ENCODE data around the gene CFHR2. TPM values are rescaled to one million over a fixed set of nuclear protein-coding genes. Genes with fewer than 3 reads are reported as not detected.
"Not testable (repeated sequence)": the region's sequence is repeated elsewhere in the genome, so short reads cannot be mapped to it uniquely, and the experiment has no call there.

The CFHR2 gene
- total RNA-seq, 2 experiments from 2014 or later: not detected

GRCh38 chr1:196955926-196956325 is 12.4 kb downstream of the CFHR2 start:
- Mint-ChIP-seq H3K27me3 (ENCODE audit: low read depth) (no peaks in the 10 kb centered on the region), H3K4me1 (ENCODE audit: low read depth) (no peaks in the 10 kb centered on the region), H3K27ac (no peak overlapping the region), H3K9me3 (ENCODE audit: insufficient read depth) (no peaks in the 10 kb centered on the region), H3K4me3 (no peak overlapping the region), H3K36me3 (ENCODE audit: low read depth) (no peaks in the 10 kb centered on the region)
- ChIA-PET CTCF (no interaction called here), POLR2A (no interaction called here)
- DNase-seq (no peak), ATAC-seq (no peak)

GRCh38 chr1:196960854-196961253 is 17.3 kb downstream of the CFHR2 start:
- ChIA-PET CTCF (no interaction called here), POLR2A (no interaction called here)
- H3K4me3 Mint-ChIP-seq: no peak overlapping the region
- ATAC-seq (no peak), DNase-seq (no peak)
- H3K4me1 Mint-ChIP-seq (ENCODE audit: low read depth): no peaks in the 10 kb centered on the region
- no peak overlapping the region for H3K27ac Mint-ChIP-seq
- H3K27me3 Mint-ChIP-seq (ENCODE audit: low read depth): no peaks in the 10 kb centered on the region
- no peaks in the 10 kb centered on the region for H3K36me3 Mint-ChIP-seq (ENCODE audit: low read depth)
- H3K9me3 Mint-ChIP-seq (ENCODE audit: insufficient read depth): no peaks in the 10 kb centered on the region

GRCh38 chr1:196970182-196970581 is 26.6 kb downstream of the CFHR2 start:
- no peaks in the 10 kb centered on the region for H3K36me3 Mint-ChIP-seq (ENCODE audit: low read depth)
- ATAC-seq: no peak

GRCh38 chr1:196976278-196976677 is 32.7 kb downstream of the CFHR2 start:
- ATAC-seq: no peak

More at GRCh38 chr1:196970182-196970581, 26.6 kb downstream of the CFHR2 start:
- ChIA-PET POLR2A (no interaction called here), CTCF (no interaction called here)
- DNase-seq: no peak
- H3K4me1 Mint-ChIP-seq (ENCODE audit: low read depth): no peaks in the 10 kb centered on the region
- no peak overlapping the region for H3K27ac Mint-ChIP-seq
- H3K9me3 Mint-ChIP-seq (ENCODE audit: insufficient read depth): no peaks in the 10 kb centered on the region
- no peak overlapping the region for H3K4me3 Mint-ChIP-seq
- no peaks in the 10 kb centered on the region for H3K27me3 Mint-ChIP-seq (ENCODE audit: low read depth)

DNA sequence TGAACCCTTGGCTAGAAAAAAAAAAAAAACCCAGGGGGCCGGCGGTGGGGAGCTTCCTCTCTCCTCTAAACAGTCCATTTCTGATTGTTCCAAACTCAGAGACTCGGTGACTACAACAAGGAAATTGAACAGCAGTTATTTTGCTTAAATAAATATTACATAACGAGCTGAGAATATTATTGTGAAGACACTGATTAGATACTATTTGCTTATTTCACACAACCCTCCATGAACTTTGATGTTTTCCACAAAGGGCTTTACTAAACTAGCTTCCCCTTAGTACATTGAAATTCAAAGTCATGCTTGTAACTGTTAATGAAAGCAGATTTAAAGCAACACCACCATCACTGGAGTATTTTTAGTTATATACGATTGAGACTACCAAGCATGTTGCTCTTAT is 33.7 kb downstream of the CFHR2 start, which contains the start of gene CFHR5:
TSS of gene CFHR5 (plus strand) at position 279 of the 400 bp plus-strand sequence. CDS start at position 388, 109 bp downstream.
- H3K9me3 Mint-ChIP-seq (ENCODE audit: insufficient read depth): no peaks in the 10 kb centered on the region
- H3K4me1 Mint-ChIP-seq (ENCODE audit: low read depth): no peaks in the 10 kb centered on the region
- H3K36me3 Mint-ChIP-seq (ENCODE audit: low read depth): no peaks in the 10 kb centered on the region
- ChIA-PET CTCF (no interaction called here), POLR2A (no interaction called here)
- no peak within 1 kb of the TSS for H3K4me3 Mint-ChIP-seq
- no peak within 1 kb of the TSS for H3K27ac Mint-ChIP-seq
- no peaks in the 10 kb centered on the region for H3K27me3 Mint-ChIP-seq (ENCODE audit: low read depth)
- no peak for ATAC-seq
- no peak for DNase-seq

More at GRCh38 chr1:196976278-196976677, 32.7 kb downstream of the CFHR2 start:
- no peak overlapping the region for H3K27ac Mint-ChIP-seq
- POLR2A ChIA-PET: no interaction called here
- CTCF ChIA-PET: no interaction called here
- H3K4me1 Mint-ChIP-seq (ENCODE audit: low read depth): no peaks in the 10 kb centered on the region
- H3K4me3 Mint-ChIP-seq: no peak overlapping the region
- no peak for DNase-seq
- no peaks in the 10 kb centered on the region for H3K27me3 Mint-ChIP-seq (ENCODE audit: low read depth)
- no peaks in the 10 kb centered on the region for H3K9me3 Mint-ChIP-seq (ENCODE audit: insufficient read depth)
- H3K36me3 Mint-ChIP-seq (ENCODE audit: low read depth): no peaks in the 10 kb centered on the region

DNA sequence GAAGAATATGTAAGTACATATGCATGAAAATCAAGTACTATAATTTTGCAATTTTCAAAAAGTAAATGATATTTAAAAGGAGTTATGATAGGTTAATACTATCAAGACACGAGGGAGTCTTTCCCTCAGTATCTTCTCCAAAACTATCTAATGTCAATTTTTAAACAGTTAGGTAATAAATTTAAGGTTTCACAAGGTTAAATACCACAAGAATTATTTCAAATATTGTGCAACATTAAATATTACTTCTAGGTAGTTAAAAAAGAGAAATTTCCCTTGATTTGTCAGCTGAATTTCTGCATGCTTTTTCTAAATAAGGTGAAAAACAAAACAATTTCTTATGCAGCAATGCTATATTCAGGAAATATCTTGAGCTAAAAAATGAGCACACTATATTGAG is 37.3 kb downstream of the CFHR2 start:
- Mint-ChIP-seq H3K36me3 (ENCODE audit: low read depth) (no peaks in the 10 kb centered on the region), H3K27me3 (ENCODE audit: low read depth) (no peaks in the 10 kb centered on the region), H3K4me1 (ENCODE audit: low read depth) (no peaks in the 10 kb centered on the region), H3K9me3 (ENCODE audit: insufficient read depth) (no peaks in the 10 kb centered on the region), H3K4me3 (no peak overlapping the region), H3K27ac (no peak overlapping the region)
- ChIA-PET CTCF (no interaction called here), POLR2A (no interaction called here)
- DNase-seq (no peak), ATAC-seq (no peak)

- CTCF ChIA-PET; H3K9me3 Mint-ChIP-seq (ENCODE audit: insufficient read depth); H3K36me3 Mint-ChIP-seq (ENCODE audit: low read depth); H3K4me3 Mint-ChIP-seq; H3K27me3 Mint-ChIP-seq (ENCODE audit: low read depth); H3K27ac Mint-ChIP-seq; ATAC-seq; POLR2A ChIA-PET; DNase-seq; H3K4me1 Mint-ChIP-seq (ENCODE audit: low read depth): not testable (repeated sequence)
Observed at GRCh38 chr1:196982247-196982646, 38.7 kb downstream of the CFHR2 start.

DNA sequence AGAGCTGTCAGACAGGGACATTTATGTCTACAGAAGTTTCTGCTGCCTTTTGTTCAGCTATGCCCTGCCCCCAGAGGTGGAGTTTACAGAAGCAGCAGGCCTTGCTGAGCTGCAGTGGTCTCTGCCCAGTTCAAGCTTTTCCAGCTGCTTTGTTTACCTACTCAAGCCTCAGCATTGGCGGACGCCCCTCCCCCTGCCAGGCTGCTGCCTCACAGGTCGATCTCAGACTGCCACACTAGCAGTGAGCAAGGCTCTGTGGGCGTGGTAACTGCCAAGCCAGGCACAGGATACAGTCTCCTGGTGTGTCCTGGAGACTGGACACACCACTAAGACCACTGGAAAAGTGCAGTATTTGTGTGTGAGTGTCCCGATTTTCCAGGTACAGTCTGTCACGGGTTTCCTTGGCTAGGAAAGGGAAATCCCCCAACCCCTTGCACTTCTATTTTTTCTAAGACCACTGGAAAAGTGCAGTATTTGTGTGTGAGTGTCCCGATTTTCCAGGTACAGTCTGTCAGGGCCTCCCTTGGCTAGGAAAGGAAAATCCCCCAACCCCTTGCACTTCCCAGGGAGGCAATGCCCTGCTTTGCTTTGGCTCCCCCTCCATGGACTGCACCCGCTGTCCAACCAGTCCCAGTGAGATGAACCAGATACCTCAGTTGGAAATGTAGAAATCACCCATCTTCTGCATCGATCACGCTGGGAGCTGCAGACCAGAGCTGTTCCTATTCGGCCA is 48.5 kb downstream of the CFHR2 start:
- not testable (repeated sequence) for H3K27ac Mint-ChIP-seq; H3K9me3 Mint-ChIP-seq (ENCODE audit: insufficient read depth)

GRCh38 chr1:196993916-196994315 is 50.4 kb downstream of the CFHR2 start:
- ChIA-PET CTCF (no interaction called here), POLR2A (interaction anchor here (1.0 kb wide), 1 partner anchor 49 kb away, joined by 3 read pairs; no protein-coding TSS in a partner anchor)
- H3K27ac Mint-ChIP-seq: no peak overlapping the region
- H3K4me3 Mint-ChIP-seq: no peak overlapping the region
- no peaks in the 10 kb centered on the region for H3K27me3 Mint-ChIP-seq (ENCODE audit: low read depth)
- DNase-seq (no peak), ATAC-seq (no peak)
- H3K9me3 Mint-ChIP-seq (ENCODE audit: insufficient read depth): no peaks in the 10 kb centered on the region
- no peaks in the 10 kb centered on the region for H3K36me3 Mint-ChIP-seq (ENCODE audit: low read depth)
- no peaks in the 10 kb centered on the region for H3K4me1 Mint-ChIP-seq (ENCODE audit: low read depth)

More for the DNA sequence above, 48.5 kb downstream of the CFHR2 start:
- POLR2A ChIA-PET; H3K27me3 Mint-ChIP-seq (ENCODE audit: low read depth); H3K4me1 Mint-ChIP-seq (ENCODE audit: low read depth); DNase-seq; ATAC-seq; H3K36me3 Mint-ChIP-seq (ENCODE audit: low read depth); H3K4me3 Mint-ChIP-seq; CTCF ChIA-PET: not testable (repeated sequence)

DNA sequence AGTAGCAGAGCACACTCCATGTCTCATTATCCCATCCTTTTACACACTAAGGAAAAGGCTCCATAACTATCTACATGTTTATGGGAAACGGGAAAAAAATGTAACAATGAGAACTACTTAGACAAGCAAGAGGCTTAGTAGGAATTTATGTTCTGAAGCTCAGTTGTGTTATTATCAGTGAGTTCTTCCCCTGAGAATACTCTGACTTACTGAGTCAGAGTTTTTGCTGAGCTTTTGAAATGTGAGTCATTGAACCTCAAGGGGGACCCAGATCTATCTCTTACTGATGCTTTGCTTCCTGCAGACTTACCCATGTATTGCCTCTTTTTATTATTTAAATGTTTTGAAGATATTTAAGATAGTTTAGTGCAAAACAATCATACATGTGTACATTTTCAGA is 53.9 kb downstream of the CFHR2 start:
- no peaks in the 10 kb centered on the region for H3K4me1 Mint-ChIP-seq (ENCODE audit: low read depth)
- no peak overlapping the region for H3K27ac Mint-ChIP-seq
- ChIA-PET CTCF (no interaction called here), POLR2A (no interaction called here)
- H3K9me3 Mint-ChIP-seq (ENCODE audit: insufficient read depth): no peaks in the 10 kb centered on the region
- no peaks in the 10 kb centered on the region for H3K27me3 Mint-ChIP-seq (ENCODE audit: low read depth)
- no peak overlapping the region for H3K4me3 Mint-ChIP-seq
- DNase-seq (no peak), ATAC-seq (no peak)
- H3K36me3 Mint-ChIP-seq (ENCODE audit: low read depth): no peaks in the 10 kb centered on the region

DNA sequence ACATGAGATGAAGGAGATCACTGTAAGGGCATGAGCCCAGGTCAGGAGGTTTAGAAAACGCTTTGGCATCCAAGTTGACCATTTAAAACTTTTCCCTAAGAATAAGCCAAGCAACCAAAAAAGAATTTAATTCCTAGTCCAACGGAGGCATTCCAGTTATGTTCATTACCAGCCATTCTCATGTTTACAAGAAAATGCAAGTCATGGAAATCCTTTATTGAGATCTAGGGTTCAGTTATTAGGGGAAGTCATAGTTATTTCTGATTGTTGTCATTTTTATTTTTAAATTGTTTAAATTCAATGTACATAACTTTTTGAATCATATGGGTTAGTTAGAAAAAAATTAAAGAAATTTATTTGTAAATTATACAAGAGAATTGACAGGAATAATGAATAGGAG is 58.3 kb downstream of the CFHR2 start:
- Mint-ChIP-seq H3K4me1 (ENCODE audit: low read depth) (no peaks in the 10 kb centered on the region), H3K4me3 (no peak overlapping the region), H3K9me3 (ENCODE audit: insufficient read depth) (no peaks in the 10 kb centered on the region), H3K27ac (no peak overlapping the region), H3K27me3 (ENCODE audit: low read depth) (no peaks in the 10 kb centered on the region), H3K36me3 (ENCODE audit: low read depth) (no peaks in the 10 kb centered on the region)
- ATAC-seq: no peak
- ChIA-PET CTCF (no interaction called here), POLR2A (no interaction called here)
- DNase-seq: no peak

GRCh38 chr1:197003132-197003531 is 59.6 kb downstream of the CFHR2 start:
- Mint-ChIP-seq H3K9me3 (ENCODE audit: insufficient read depth) (no peaks in the 10 kb centered on the region), H3K36me3 (ENCODE audit: low read depth) (no peaks in the 10 kb centered on the region), H3K4me1 (ENCODE audit: low read depth) (no peaks in the 10 kb centered on the region), H3K27me3 (ENCODE audit: low read depth) (no peaks in the 10 kb centered on the region), H3K27ac (no peak overlapping the region), H3K4me3 (no peak overlapping the region)
- POLR2A ChIA-PET: no interaction called here
- DNase-seq (no peak), ATAC-seq (no peak)
- CTCF ChIA-PET: no interaction called here

DNA sequence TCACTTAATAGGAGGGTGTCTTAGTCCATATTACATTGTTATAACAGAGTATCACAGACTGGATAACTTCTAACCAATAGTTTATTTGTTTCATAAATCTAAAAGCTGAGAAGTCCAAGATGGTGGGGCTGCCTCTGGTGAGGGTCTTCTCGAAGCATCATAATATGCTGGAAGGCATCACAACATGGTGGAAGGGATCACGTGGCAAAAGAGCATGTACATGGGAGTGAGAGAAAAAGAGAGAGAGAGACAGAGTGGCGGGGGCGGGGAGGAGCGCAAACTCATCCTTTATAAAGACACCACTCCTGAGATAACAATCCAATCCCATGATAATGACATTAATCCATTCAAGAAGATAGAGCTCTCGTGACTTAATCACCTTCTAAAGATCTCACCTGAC is 65.3 kb downstream of the CFHR2 start:
- Mint-ChIP-seq H3K27ac (no peak overlapping the region), H3K36me3 (ENCODE audit: low read depth) (no peaks in the 10 kb centered on the region), H3K27me3 (ENCODE audit: low read depth) (no peaks in the 10 kb centered on the region), H3K4me3 (no peak overlapping the region), H3K4me1 (ENCODE audit: low read depth) (no peaks in the 10 kb centered on the region), H3K9me3 (ENCODE audit: insufficient read depth) (no peaks in the 10 kb centered on the region)
- ATAC-seq: no peak
- DNase-seq: no peak
- POLR2A ChIA-PET: no interaction called here
- CTCF ChIA-PET: no interaction called here
